ENCODE data around the gene ERI3.

Gene ERI3

DNA sequence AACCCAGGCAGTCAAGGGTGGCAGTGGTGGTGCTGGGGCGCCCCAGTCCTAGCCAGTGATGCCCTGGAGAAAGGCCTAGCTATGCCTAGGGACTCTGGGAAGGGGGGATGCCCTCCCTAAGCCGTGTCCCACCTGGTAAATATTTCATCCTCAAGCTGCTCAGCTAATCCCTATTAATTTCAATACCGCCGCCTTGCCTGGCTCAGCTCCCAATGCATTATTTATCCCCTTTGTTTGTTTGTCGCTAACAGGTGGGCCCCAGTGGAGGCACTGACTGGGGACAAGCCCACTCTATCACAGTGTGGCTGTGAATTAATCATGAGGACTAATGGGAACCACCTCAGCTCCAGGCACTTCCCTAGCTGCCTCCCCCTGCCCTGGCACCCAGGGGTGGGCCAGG, 119.2 kb downstream of the ERI3 start:
- H3K27me3 Mint-ChIP-seq (ENCODE audit: low read depth, poor library complexity), result peaks cover 20% of the 10 kb centered on the region
- peaks cover 36% of the 10 kb centered on the region for H3K36me3 Mint-ChIP-seq (ENCODE audit: low read depth)
- no peak for DNase-seq
- H3K4me3 Mint-ChIP-seq, result no peak overlapping the region
- H3K27ac Mint-ChIP-seq, result no peak overlapping the region
- H3K9me3 Mint-ChIP-seq, result no peaks in the 10 kb centered on the region
- TF ChIP-seq, protein P1, sequence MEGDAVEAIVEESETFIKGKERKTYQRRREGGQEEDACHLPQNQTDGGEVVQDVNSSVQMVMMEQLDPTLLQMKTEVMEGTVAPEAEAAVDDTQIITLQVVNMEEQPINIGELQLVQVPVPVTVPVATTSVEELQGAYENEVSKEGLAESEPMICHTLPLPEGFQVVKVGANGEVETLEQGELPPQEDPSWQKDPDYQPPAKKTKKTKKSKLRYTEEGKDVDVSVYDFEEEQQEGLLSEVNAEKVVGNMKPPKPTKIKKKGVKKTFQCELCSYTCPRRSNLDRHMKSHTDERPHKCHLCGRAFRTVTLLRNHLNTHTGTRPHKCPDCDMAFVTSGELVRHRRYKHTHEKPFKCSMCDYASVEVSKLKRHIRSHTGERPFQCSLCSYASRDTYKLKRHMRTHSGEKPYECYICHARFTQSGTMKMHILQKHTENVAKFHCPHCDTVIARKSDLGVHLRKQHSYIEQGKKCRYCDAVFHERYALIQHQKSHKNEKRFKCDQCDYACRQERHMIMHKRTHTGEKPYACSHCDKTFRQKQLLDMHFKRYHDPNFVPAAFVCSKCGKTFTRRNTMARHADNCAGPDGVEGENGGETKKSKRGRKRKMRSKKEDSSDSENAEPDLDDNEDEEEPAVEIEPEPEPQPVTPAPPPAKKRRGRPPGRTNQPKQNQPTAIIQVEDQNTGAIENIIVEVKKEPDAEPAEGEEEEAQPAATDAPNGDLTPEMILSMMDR (IDR thresholded peaks at IDR 0.05), result no peak
- H3K4me1 Mint-ChIP-seq, result peaks cover 67% of the 10 kb centered on the region

DNA sequence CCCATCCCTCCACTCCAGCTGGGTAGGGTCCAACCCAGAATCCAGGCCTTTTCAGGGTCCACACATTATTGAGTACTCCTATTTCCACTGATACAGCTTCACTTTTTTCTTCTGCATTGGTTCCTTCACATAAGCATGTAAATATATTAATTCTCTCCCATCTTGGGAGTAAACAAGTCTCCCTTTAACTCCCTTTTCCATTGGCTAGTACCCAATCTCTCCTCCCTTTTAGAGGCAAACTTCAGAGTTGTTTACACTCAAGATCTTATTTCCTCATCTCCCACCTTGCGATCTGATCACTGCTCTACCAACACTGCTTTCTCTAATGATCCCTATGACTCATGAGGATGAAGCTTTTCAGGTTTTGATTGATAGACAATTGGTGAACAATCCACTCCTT, 121.5 kb downstream of the ERI3 start:
- peaks cover 44% of the 10 kb centered on the region for H3K4me1 Mint-ChIP-seq
- H3K27me3 Mint-ChIP-seq (ENCODE audit: low read depth, poor library complexity), result peaks cover 21% of the 10 kb centered on the region
- no peaks in the 10 kb centered on the region for H3K9me3 Mint-ChIP-seq
- no peak overlapping the region for H3K27ac Mint-ChIP-seq
- TF ChIP-seq, protein P1 (IDR thresholded peaks at IDR 0.05), result no peak
- H3K36me3 Mint-ChIP-seq (ENCODE audit: low read depth), result peaks cover 52% of the 10 kb centered on the region
- no peak for DNase-seq
- no peak overlapping the region for H3K4me3 Mint-ChIP-seq

DNA sequence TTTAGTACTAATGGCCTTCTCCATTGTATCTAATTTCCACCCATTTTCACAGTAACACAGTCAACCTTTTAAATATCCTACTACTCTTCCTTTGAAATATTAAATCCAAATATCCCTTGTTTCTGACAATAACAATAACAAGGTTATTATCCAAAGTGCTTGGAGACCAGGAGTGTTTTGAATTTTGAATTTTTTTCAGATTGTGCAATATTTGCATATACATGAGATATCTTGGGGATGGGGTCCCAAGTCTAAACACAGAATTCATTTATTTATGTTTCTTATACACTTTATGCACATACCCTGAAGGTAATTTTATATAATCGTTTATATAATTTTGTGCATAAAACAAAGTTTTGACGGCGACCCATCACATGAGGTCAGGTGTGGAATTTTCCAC, 124.3 kb downstream of the ERI3 start:
- Mint-ChIP-seq H3K9me3 (peaks cover 19% of the 10 kb centered on the region), H3K36me3 (ENCODE audit: low read depth) (peaks cover 76% of the 10 kb centered on the region), H3K27ac (no peak overlapping the region), H3K27me3 (ENCODE audit: low read depth, poor library complexity) (peaks cover 14% of the 10 kb centered on the region), H3K4me3 (no peak overlapping the region), H3K4me1 (peaks cover 17% of the 10 kb centered on the region)
- TF ChIP-seq, protein P1 (IDR thresholded peaks at IDR 0.05), result no peak
- no peak for DNase-seq

DNA sequence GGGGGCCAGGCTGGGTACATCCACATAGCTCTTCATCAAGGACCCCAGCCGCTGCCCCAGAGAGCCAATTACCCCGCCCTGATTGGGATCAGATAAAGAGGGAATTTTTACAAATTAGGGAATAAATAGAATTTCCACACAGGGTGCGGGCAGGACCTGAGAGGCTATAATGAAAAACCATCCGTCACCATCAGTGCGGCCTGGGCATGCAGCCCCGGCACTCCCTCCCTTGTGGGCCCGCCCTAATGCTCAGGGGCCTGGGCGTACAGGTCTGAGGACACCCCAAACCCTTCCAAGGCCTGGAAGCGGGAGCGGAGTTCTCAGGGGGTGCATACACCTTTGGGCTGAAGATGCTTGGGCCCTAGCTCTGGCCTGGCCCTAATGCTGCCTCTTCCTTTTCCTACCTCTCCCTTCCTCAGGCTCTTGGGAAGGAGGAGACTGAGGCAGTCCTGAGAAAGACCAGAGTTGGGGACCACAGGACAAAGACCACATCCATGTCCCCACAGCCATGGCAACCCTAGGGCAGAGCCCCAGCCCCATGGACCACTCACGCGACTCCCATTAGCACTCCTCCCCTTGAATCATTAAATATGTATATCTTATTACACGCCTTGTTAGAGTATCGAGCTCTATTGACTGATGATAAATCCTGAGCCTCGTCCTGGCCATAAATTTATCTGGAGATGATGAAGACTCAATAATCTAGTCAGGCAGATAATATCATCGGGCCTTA, 125.5 kb downstream of the ERI3 start:
- Mint-ChIP-seq H3K9me3 (peaks cover 26% of the 10 kb centered on the region), H3K27ac (no peak overlapping the region), H3K4me1 (peaks cover 9% of the 10 kb centered on the region), H3K36me3 (ENCODE audit: low read depth) (peaks cover 82% of the 10 kb centered on the region), H3K27me3 (ENCODE audit: low read depth, poor library complexity) (peaks cover 7% of the 10 kb centered on the region), H3K4me3 (no peak overlapping the region)
- TF ChIP-seq, protein P1 (IDR thresholded peaks at IDR 0.05), result no peak
- DNase-seq, result no peak

DNA sequence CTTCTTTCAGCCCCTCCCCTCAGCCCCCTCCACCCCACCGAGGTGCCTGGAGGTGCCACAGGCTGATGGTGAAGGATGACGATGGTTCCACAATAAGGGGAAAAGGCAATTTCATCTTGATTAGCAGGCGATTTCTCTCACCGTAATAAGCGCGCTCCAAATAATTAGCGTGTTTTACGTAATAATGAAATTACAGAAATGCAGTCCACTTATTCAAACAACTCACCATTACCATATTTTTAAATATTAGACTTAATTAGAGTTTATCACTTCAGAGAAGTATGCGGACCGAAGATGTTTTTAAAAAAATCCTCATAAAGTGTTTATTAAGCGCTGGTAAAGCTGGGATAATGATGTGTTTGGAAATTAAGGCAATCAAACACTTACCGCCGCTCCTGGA, 126.8 kb downstream of the ERI3 start:
- no peak overlapping the region for H3K4me3 Mint-ChIP-seq
- H3K4me1 Mint-ChIP-seq, result peaks cover 10% of the 10 kb centered on the region
- H3K27ac Mint-ChIP-seq, result no peak overlapping the region
- TF ChIP-seq, protein P1 (IDR thresholded peaks at IDR 0.05), result no peak
- DNase-seq, result no peak
- peaks cover 9% of the 10 kb centered on the region for H3K27me3 Mint-ChIP-seq (ENCODE audit: low read depth, poor library complexity)
- H3K9me3 Mint-ChIP-seq, result peaks cover 28% of the 10 kb centered on the region
- peaks cover 86% of the 10 kb centered on the region for H3K36me3 Mint-ChIP-seq (ENCODE audit: low read depth)

DNA sequence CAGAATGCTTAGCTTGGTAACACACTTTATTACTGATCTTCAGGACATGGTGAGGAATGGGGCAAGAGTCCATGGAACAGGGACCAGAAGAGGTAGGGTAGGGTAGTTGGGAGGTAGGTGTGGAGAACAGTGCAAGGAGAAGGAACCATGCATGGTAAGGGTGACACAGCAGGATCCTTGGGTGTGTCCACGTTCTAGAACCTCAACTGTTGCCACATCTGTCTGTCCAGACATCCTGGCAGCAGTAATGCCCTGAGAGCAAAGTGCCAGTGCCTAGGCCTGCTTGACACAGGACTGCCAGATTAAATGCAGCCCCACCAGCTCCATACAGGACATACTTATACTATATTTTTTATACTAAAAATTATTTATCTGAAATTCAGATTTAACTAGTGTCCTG, 127.8 kb downstream of the ERI3 start:
- DNase-seq, result no peak

More for the DNA sequence above, 127.8 kb downstream of the ERI3 start:
- TF ChIP-seq, protein P1 (IDR thresholded peaks at IDR 0.05), result no peak
- H3K9me3 Mint-ChIP-seq, result peaks cover 28% of the 10 kb centered on the region
- no peak overlapping the region for H3K4me3 Mint-ChIP-seq
- H3K36me3 Mint-ChIP-seq (ENCODE audit: low read depth), result peaks cover 76% of the 10 kb centered on the region
- peaks cover 20% of the 10 kb centered on the region for H3K4me1 Mint-ChIP-seq
- H3K27ac Mint-ChIP-seq, result no peak overlapping the region
- peaks cover 6% of the 10 kb centered on the region for H3K27me3 Mint-ChIP-seq (ENCODE audit: low read depth, poor library complexity)
